HG02798 (cell line): ENCODE results near the gene IGLL5.

Experiments
- ATAC-seq: cut with Tn5 transposase; IDR thresholded peaks from one replicate; pipeline ENCODE4 v1.9.1; 2021; ENCODE audit warnings: mild to moderate bottlenecking; ENCODE audit not compliant: unreplicated experiment, poor library complexity

IGLL5 gene

GRCh38 chr22:22857607-22858558 is 29.7 kb upstream of the IGLL5 start:
- no peak for ATAC-seq

- ATAC-seq, result no peak
These were observed 29.1 kb upstream of the IGLL5 start for GRCh38 chr22:22858559-22858937.

- no peak for ATAC-seq
These were observed 24.6 kb upstream of the IGLL5 start for GRCh38 chr22:22863001-22863400.

- ATAC-seq, result no peak
These were observed 22.1 kb upstream of the IGLL5 start for GRCh38 chr22:22865311-22866072.

- ATAC-seq, result no peak
These were observed 21.1 kb upstream of the IGLL5 start for GRCh38 chr22:22866381-22867111.

- ATAC-seq, result no peak
These were observed 19.5 kb upstream of the IGLL5 start for GRCh38 chr22:22867996-22868715.

- ATAC-seq, result no peak
These were observed 16.8 kb upstream of the IGLL5 start for GRCh38 chr22:22870577-22871404.

GRCh38 chr22:22871536-22872278 is 15.9 kb upstream of the IGLL5 start:
- ATAC-seq, result no peak

- no peak for ATAC-seq
These were observed 14.6 kb upstream of the IGLL5 start for GRCh38 chr22:22872722-22873708.

- ATAC-seq, result no peak
These were observed 9.9 kb upstream of the IGLL5 start for GRCh38 chr22:22877523-22878210.

GRCh38 chr22:22878211-22878570 is 9.4 kb upstream of the IGLL5 start:
- no peak for ATAC-seq

GRCh38 chr22:22878801-22879674 is 8.6 kb upstream of the IGLL5 start:
- ATAC-seq, result no peak

- ATAC-seq, result no peak
These were observed 7.9 kb upstream of the IGLL5 start for GRCh38 chr22:22879675-22880155.

- no peak for ATAC-seq
These were observed 7.0 kb upstream of the IGLL5 start for GRCh38 chr22:22880645-22881044.

- ATAC-seq, result no peak
These were observed 6.3 kb upstream of the IGLL5 start for GRCh38 chr22:22881116-22882000.
